ENCODE results near the gene TEX29.

The TEX29 gene

DNA sequence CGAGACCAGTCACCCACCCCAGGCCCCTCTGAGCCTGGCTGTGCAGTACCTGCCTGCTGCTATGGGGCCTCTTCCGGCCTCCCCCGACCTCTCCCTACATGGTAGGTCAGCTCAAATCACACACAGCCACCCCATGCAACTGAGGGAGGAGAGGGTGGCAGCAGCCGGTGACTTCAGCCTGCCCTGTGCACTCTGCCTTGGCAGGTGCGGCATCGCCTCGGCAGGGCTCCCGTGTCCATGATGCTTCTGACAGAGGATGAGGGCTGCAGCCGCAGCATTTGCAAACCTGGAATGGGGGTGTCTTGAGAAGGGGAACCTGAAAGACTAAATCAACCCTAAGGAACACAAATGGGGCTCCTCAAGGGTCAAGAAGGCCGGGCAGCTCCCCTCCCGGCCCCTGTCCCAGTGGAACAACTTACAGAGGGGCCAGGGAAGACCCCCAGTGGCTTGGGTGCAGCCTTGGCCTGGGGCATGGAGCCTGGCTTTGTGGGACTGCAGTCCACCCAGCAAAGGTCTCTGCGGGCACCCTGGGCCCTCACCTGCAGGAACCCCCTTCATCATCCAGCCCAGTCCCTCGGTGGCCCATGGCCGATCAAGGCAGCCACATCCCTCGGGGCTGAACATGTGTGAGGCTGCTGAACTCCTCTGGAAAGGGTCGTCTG, 6.7 kb downstream of the TEX29 start:
- H3K4me1 ChIP-seq (ENCODE audit: control insufficient read depth in 2 of 2, insufficient read depth in 2 of 2, low read length in 2 of 2), result no peaks in the 10 kb centered on the region
- H3K27me3 ChIP-seq (ENCODE audit: control insufficient read depth in 2 of 2, insufficient read depth in 2 of 2, low read length in 2 of 2), result no peaks in the 10 kb centered on the region
- no peak overlapping the region for H3K27ac ChIP-seq (ENCODE audit: low read depth in 2 of 2, low read length in 2 of 2)
- H3K36me3 ChIP-seq (ENCODE audit: control insufficient read depth in 2 of 2, insufficient read depth in 2 of 2, low read length in 2 of 2), result no peaks in the 10 kb centered on the region
- no peak overlapping the region for H3K4me3 ChIP-seq (ENCODE audit: low read length in 2 of 2)
- H3K9me3 ChIP-seq (ENCODE audit: control insufficient read depth in 2 of 2, low read length in 2 of 2), result no peaks in the 10 kb centered on the region
- H3K9ac ChIP-seq (ENCODE audit: low read depth in 1 of 2, low read length in 2 of 2), result no peak overlapping the region

DNA sequence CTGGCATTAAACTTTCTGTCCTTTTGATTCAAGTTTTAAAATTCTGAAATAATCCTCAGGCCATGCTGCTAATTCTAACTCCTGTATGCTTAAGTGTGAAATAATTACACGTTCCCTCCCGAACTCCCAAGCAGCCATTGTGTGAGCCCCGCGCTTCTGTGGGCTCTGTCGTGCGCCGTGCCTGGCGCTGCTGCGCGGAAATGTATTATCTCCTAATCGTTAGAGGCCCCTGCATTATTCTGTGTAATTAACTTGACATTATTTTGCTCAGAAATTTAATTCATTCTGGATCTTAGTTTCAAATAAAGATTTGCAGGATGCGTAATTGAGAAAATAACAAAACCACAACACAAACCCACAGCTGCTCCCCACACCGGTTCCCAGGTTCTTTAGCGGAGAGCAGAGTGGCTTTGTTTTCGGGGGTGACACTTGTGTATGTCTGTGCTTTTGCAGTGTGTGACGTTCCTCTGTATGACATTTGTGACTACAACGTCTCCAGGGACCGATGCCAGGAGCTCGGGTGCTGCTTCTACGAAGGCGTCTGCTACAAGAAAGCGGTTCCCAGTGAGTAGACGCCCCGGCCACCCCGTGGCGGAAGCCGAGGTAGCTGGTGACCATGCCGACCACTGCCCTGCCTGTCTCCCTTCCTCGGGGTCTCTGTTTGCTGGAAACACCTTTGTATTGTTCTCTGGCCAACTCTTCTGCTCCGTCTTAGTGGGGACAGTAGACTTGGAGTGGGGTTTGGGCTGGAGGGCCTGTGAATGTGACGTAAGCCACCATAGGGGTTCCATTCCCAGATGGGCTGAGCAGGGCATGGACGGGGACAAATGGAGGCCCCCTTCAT, 7.5 kb downstream of the TEX29 start:
- H3K27me3 ChIP-seq (ENCODE audit: control insufficient read depth in 2 of 2, insufficient read depth in 2 of 2, low read length in 2 of 2), result no peaks in the 10 kb centered on the region
- H3K36me3 ChIP-seq (ENCODE audit: control insufficient read depth in 2 of 2, insufficient read depth in 2 of 2, low read length in 2 of 2), result no peaks in the 10 kb centered on the region
- no peak overlapping the region for H3K4me3 ChIP-seq (ENCODE audit: low read length in 2 of 2)
- no peak overlapping the region for H3K27ac ChIP-seq (ENCODE audit: low read depth in 2 of 2, low read length in 2 of 2)
- no peaks in the 10 kb centered on the region for H3K4me1 ChIP-seq (ENCODE audit: control insufficient read depth in 2 of 2, insufficient read depth in 2 of 2, low read length in 2 of 2)
- H3K9me3 ChIP-seq (ENCODE audit: control insufficient read depth in 2 of 2, low read length in 2 of 2), result no peaks in the 10 kb centered on the region
- H3K9ac ChIP-seq (ENCODE audit: low read depth in 1 of 2, low read length in 2 of 2), result no peak overlapping the region

DNA sequence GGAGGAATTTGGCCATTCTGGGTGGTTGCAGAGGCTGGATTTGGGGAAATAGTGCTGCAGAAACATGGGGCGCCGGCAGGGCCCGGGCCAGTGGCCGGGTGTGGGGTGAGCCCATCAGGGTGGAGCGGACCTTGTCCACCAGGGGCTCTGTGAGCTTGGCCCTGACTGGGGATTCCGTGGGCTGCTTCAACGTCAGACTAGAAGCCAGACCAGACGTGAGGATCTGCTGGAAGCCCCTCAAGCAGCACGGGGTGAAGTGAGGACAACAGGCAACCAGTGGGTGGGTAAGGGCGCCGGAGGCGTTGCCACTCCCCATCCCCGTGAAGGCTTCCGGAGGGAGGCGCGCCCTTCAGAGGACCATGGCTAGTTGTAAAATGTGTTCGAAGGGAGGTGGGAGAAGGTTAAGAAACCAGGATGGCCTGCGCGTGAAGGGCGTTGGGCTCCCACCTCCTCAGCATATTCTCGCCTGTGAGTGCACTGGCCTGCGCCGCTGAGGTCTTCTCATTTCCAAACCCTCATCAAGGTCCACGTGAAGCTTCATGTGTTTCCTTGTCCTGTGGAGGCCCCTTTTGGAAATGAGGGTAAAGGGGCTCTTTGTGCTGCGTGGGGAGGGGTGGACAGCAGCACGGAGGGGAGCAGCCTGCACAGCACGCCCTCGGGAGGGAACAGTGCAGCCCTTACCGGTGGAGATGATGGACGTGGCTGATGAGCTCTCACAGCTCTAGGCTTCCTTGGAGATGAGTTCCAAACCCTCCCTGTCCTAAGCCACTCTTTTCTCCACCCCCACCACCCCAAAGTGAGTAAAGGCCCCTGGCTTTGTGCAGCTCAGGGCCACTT, 8.3 kb downstream of the TEX29 start:
- H3K27ac ChIP-seq (ENCODE audit: low read depth in 2 of 2, low read length in 2 of 2), result no peak overlapping the region
- no peaks in the 10 kb centered on the region for H3K4me1 ChIP-seq (ENCODE audit: control insufficient read depth in 2 of 2, insufficient read depth in 2 of 2, low read length in 2 of 2)
- no peak overlapping the region for H3K4me3 ChIP-seq (ENCODE audit: low read length in 2 of 2)
- no peak overlapping the region for H3K9ac ChIP-seq (ENCODE audit: low read depth in 1 of 2, low read length in 2 of 2)
- H3K27me3 ChIP-seq (ENCODE audit: control insufficient read depth in 2 of 2, insufficient read depth in 2 of 2, low read length in 2 of 2), result no peaks in the 10 kb centered on the region
- H3K9me3 ChIP-seq (ENCODE audit: control insufficient read depth in 2 of 2, low read length in 2 of 2), result no peaks in the 10 kb centered on the region
- no peaks in the 10 kb centered on the region for H3K36me3 ChIP-seq (ENCODE audit: control insufficient read depth in 2 of 2, insufficient read depth in 2 of 2, low read length in 2 of 2)

DNA sequence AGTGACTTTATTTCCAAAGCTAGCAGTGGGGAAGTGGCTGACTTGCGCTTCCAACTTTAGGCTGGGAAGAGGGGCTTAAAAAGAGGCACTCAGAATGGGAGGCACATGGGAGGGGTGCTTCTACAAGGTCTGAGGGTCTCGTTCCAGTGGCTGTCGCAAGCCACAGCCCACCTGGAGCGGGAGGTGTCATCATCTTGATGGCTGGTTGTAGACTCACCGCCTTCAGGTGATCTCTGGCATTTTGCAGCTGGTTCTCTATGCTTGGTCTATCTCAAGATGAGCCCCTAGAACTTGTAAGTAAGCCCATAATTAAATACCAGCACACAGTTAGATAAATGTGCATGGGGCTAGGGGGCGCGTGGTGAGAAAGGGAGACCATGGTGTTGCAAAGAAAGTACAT, 9.2 kb downstream of the TEX29 start:
- Histone ChIP-seq H3K9ac (ENCODE audit: low read depth in 1 of 2, low read length in 2 of 2) (no peak overlapping the region), H3K36me3 (ENCODE audit: control insufficient read depth in 2 of 2, insufficient read depth in 2 of 2, low read length in 2 of 2) (no peaks in the 10 kb centered on the region), H3K4me1 (ENCODE audit: control insufficient read depth in 2 of 2, insufficient read depth in 2 of 2, low read length in 2 of 2) (no peaks in the 10 kb centered on the region), H3K27ac (ENCODE audit: low read depth in 2 of 2, low read length in 2 of 2) (no peak overlapping the region), H3K4me3 (ENCODE audit: low read length in 2 of 2) (no peak overlapping the region), H3K9me3 (ENCODE audit: control insufficient read depth in 2 of 2, low read length in 2 of 2) (no peaks in the 10 kb centered on the region), H3K27me3 (ENCODE audit: control insufficient read depth in 2 of 2, insufficient read depth in 2 of 2, low read length in 2 of 2) (no peaks in the 10 kb centered on the region)

- Histone ChIP-seq H3K36me3 (ENCODE audit: control insufficient read depth in 2 of 2, insufficient read depth in 2 of 2, low read length in 2 of 2) (no peaks in the 10 kb centered on the region), H3K27ac (ENCODE audit: low read depth in 2 of 2, low read length in 2 of 2) (no peak overlapping the region)
Observed at GRCh38 chr13:111330066-111330610, 9.7 kb downstream of the TEX29 start.

GRCh38 chr13:111335298-111335697, 14.9 kb downstream of the TEX29 start:
- Histone ChIP-seq H3K9ac (ENCODE audit: low read depth in 1 of 2, low read length in 2 of 2) (no peak overlapping the region), H3K9me3 (ENCODE audit: control insufficient read depth in 2 of 2, low read length in 2 of 2) (no peaks in the 10 kb centered on the region), H3K36me3 (ENCODE audit: control insufficient read depth in 2 of 2, insufficient read depth in 2 of 2, low read length in 2 of 2) (no peaks in the 10 kb centered on the region), H3K27me3 (ENCODE audit: control insufficient read depth in 2 of 2, insufficient read depth in 2 of 2, low read length in 2 of 2) (no peaks in the 10 kb centered on the region), H3K27ac (ENCODE audit: low read depth in 2 of 2, low read length in 2 of 2) (no peak overlapping the region), H3K4me1 (ENCODE audit: control insufficient read depth in 2 of 2, insufficient read depth in 2 of 2, low read length in 2 of 2) (no peaks in the 10 kb centered on the region), H3K4me3 (ENCODE audit: low read length in 2 of 2) (no peak overlapping the region)

More at GRCh38 chr13:111330066-111330610, 9.7 kb downstream of the TEX29 start:
- Histone ChIP-seq H3K4me1 (ENCODE audit: control insufficient read depth in 2 of 2, insufficient read depth in 2 of 2, low read length in 2 of 2) (no peaks in the 10 kb centered on the region), H3K27me3 (ENCODE audit: control insufficient read depth in 2 of 2, insufficient read depth in 2 of 2, low read length in 2 of 2) (no peaks in the 10 kb centered on the region), H3K9me3 (ENCODE audit: control insufficient read depth in 2 of 2, low read length in 2 of 2) (no peaks in the 10 kb centered on the region), H3K4me3 (ENCODE audit: low read length in 2 of 2) (no peak overlapping the region), H3K9ac (ENCODE audit: low read depth in 1 of 2, low read length in 2 of 2) (no peak overlapping the region)

DNA sequence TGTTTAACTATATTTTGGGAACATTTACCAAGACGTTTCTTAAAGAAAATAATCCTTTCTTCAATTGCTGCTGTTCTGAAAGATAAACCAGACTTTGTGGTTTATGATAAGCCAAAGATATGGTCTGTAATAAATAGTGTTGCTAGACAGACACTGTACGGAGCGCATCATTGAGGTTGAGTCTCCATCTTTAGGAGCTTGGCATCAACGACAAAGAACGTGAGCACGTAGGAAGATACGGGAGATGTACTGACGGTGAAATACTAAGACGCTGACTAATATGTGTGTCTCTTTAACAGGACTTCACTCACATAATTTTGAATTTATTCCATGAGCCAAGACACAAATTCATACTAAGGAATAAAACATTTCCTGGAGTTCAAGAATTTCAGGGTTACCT, 16.2 kb downstream of the TEX29 start:
- no peaks in the 10 kb centered on the region for H3K27me3 ChIP-seq (ENCODE audit: control insufficient read depth in 2 of 2, insufficient read depth in 2 of 2, low read length in 2 of 2)
- no peaks in the 10 kb centered on the region for H3K36me3 ChIP-seq (ENCODE audit: control insufficient read depth in 2 of 2, insufficient read depth in 2 of 2, low read length in 2 of 2)
- no peaks in the 10 kb centered on the region for H3K9me3 ChIP-seq (ENCODE audit: control insufficient read depth in 2 of 2, low read length in 2 of 2)
- H3K27ac ChIP-seq (ENCODE audit: low read depth in 2 of 2, low read length in 2 of 2), result no peak overlapping the region
- H3K4me1 ChIP-seq (ENCODE audit: control insufficient read depth in 2 of 2, insufficient read depth in 2 of 2, low read length in 2 of 2), result no peaks in the 10 kb centered on the region
- H3K4me3 ChIP-seq (ENCODE audit: low read length in 2 of 2), result no peak overlapping the region
- H3K9ac ChIP-seq (ENCODE audit: low read depth in 1 of 2, low read length in 2 of 2), result no peak overlapping the region

GRCh38 chr13:111337206-111337605, 16.8 kb downstream of the TEX29 start:
- Histone ChIP-seq H3K9ac (ENCODE audit: low read depth in 1 of 2, low read length in 2 of 2) (no peak overlapping the region), H3K27ac (ENCODE audit: low read depth in 2 of 2, low read length in 2 of 2) (no peak overlapping the region), H3K4me3 (ENCODE audit: low read length in 2 of 2) (no peak overlapping the region), H3K4me1 (ENCODE audit: control insufficient read depth in 2 of 2, insufficient read depth in 2 of 2, low read length in 2 of 2) (no peaks in the 10 kb centered on the region), H3K9me3 (ENCODE audit: control insufficient read depth in 2 of 2, low read length in 2 of 2) (no peaks in the 10 kb centered on the region), H3K27me3 (ENCODE audit: control insufficient read depth in 2 of 2, insufficient read depth in 2 of 2, low read length in 2 of 2) (no peaks in the 10 kb centered on the region), H3K36me3 (ENCODE audit: control insufficient read depth in 2 of 2, insufficient read depth in 2 of 2, low read length in 2 of 2) (no peaks in the 10 kb centered on the region)

DNA sequence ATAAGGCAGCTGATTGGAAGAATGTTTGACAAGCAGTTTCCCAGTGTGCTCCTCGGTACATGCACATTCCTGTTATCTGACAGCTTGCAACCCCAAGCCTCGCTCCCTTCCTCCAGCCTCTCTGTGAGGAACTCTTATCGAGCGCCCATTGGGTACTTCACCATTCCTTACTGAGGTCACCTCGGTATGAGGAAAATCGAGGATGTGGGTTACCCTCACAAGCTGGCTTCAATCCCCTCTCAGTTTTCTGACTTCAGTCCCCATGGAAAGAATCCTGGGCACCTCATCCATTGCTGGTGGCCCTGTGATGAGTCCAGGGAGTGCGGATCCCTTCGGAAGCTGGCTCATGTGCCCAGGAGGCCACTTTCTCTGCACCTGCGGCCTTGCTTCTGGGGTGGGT, 17.3 kb downstream of the TEX29 start:
- Histone ChIP-seq H3K27ac (ENCODE audit: low read depth in 2 of 2, low read length in 2 of 2) (no peak overlapping the region), H3K9me3 (ENCODE audit: control insufficient read depth in 2 of 2, low read length in 2 of 2) (no peaks in the 10 kb centered on the region), H3K4me1 (ENCODE audit: control insufficient read depth in 2 of 2, insufficient read depth in 2 of 2, low read length in 2 of 2) (no peaks in the 10 kb centered on the region), H3K36me3 (ENCODE audit: control insufficient read depth in 2 of 2, insufficient read depth in 2 of 2, low read length in 2 of 2) (no peaks in the 10 kb centered on the region), H3K27me3 (ENCODE audit: control insufficient read depth in 2 of 2, insufficient read depth in 2 of 2, low read length in 2 of 2) (no peaks in the 10 kb centered on the region), H3K4me3 (ENCODE audit: low read length in 2 of 2) (no peak overlapping the region), H3K9ac (ENCODE audit: low read depth in 1 of 2, low read length in 2 of 2) (no peak overlapping the region)

GRCh38 chr13:111338841-111339240, 18.4 kb downstream of the TEX29 start:
- H3K9me3 ChIP-seq (ENCODE audit: control insufficient read depth in 2 of 2, low read length in 2 of 2), result no peaks in the 10 kb centered on the region
- H3K27me3 ChIP-seq (ENCODE audit: control insufficient read depth in 2 of 2, insufficient read depth in 2 of 2, low read length in 2 of 2), result no peaks in the 10 kb centered on the region
- H3K9ac ChIP-seq (ENCODE audit: low read depth in 1 of 2, low read length in 2 of 2), result no peak overlapping the region
- no peak overlapping the region for H3K27ac ChIP-seq (ENCODE audit: low read depth in 2 of 2, low read length in 2 of 2)
- no peaks in the 10 kb centered on the region for H3K4me1 ChIP-seq (ENCODE audit: control insufficient read depth in 2 of 2, insufficient read depth in 2 of 2, low read length in 2 of 2)
- H3K36me3 ChIP-seq (ENCODE audit: control insufficient read depth in 2 of 2, insufficient read depth in 2 of 2, low read length in 2 of 2), result no peaks in the 10 kb centered on the region
- no peak overlapping the region for H3K4me3 ChIP-seq (ENCODE audit: low read length in 2 of 2)
